IMR-90 (cell line): ENCODE results near the gene GEMIN8. TPM values are rescaled to one million over a fixed set of nuclear protein-coding genes. Genes with fewer than 3 reads are reported as not detected.

ENCODE experiments used
- ATAC-seq: fragments of 200-7000 bp; cut with Tn5 transposase; 2 replicates; pipeline ENCODE4 v1.9.1; 2020; ENCODE audit warnings: low read depth, mild to moderate bottlenecking, moderate library complexity
- BruUV-seq: library from RNA; stranded (reverse); fragments of 400-500 nt; replicated peaks from 2 replicates; lab custom pipeline; 2021; lab: Mats Ljungman, UMichigan
- CTCF ChIA-PET: fragments of 300-600 bp; formaldehyde crosslinking; extraction: SDS; loops from one replicate; lab custom pipeline; 2021; ENCODE audit warnings: antibody characterized with exemption; lab: Yijun Ruan, JAX
- POLR2A ChIA-PET: fragments of 300-600 bp; sonication (Branson Sonifier 250); formaldehyde crosslinking; loops from one replicate; lab custom pipeline; 2022; ENCODE audit warnings: antibody characterized with exemption; ENCODE audit not compliant: unreplicated experiment; lab: Charles Lee
- DNase-seq: peaks from one replicate; pipeline ENCODE4 v3.0.0; 2013
- H2AFZ ChIP-seq: replicated peaks from 2 replicates; pipeline ENCODE3; 2013; ENCODE audit warnings: low read length, mild to moderate bottlenecking; ENCODE audit not compliant: poor library complexity
- H2AK5ac ChIP-seq: 2 replicates; pipeline ENCODE4 v1.6.1; 2013; ENCODE audit warnings: low read depth, low read length, inconsistent platforms
- H2AK9ac ChIP-seq: replicated peaks from 2 replicates; pipeline ENCODE3; 2013; ENCODE audit warnings: mild to moderate bottlenecking, low read depth, low read length, moderate library complexity; ENCODE audit not compliant: poor library complexity
- H2BK120ac ChIP-seq: 2 replicates; pipeline ENCODE4 v1.6.1; 2013; ENCODE audit warnings: low read depth, low read length, inconsistent platforms
- H2BK15ac ChIP-seq: 3 replicates; pipeline ENCODE4 v1.6.1; 2013; ENCODE audit warnings: low read depth, low read length, inconsistent platforms
- H2BK20ac ChIP-seq: 2 replicates; pipeline ENCODE4 v1.6.1; 2013; ENCODE audit warnings: low read depth, mild to moderate bottlenecking, inconsistent platforms, low read length, moderate library complexity
- H2BK5ac ChIP-seq: 2 replicates; pipeline ENCODE4 v1.6.1; 2013; ENCODE audit warnings: mild to moderate bottlenecking, low read depth, low read length, inconsistent platforms; ENCODE audit not compliant: poor library complexity, severe bottlenecking
- H3K14ac ChIP-seq: replicated peaks from 2 replicates; pipeline ENCODE4 v1.6.1; 2013; ENCODE audit warnings: low read depth, low read length, inconsistent platforms
- H3K18ac ChIP-seq: 2 replicates; pipeline ENCODE4 v1.6.1; 2013; ENCODE audit warnings: low read depth, low read length, control low read depth
- H3K23ac ChIP-seq: 2 replicates; pipeline ENCODE4 v1.6.1; 2013; ENCODE audit warnings: low read depth, low read length, inconsistent platforms
- H3K27ac ChIP-seq: 2 replicates; pipeline ENCODE4 v1.5.1; 2013; ENCODE audit warnings: mild to moderate bottlenecking, control low read depth, low read length; ENCODE audit not compliant: insufficient read depth
- H3K27me3 ChIP-seq: 2 replicates; pipeline ENCODE4 v1.6.1; 2013; ENCODE audit warnings: low read length; ENCODE audit not compliant: control insufficient read depth, insufficient read depth
- H3K36me3 ChIP-seq: 2 replicates; pipeline ENCODE4 v1.6.1; 2013; ENCODE audit warnings: low read length, mixed read lengths; ENCODE audit not compliant: control insufficient read depth, insufficient read depth
- H3K4ac ChIP-seq: 2 replicates; pipeline ENCODE4 v1.6.1; 2013; ENCODE audit warnings: low read depth, low read length, inconsistent platforms
- H3K4me1 ChIP-seq: 2 replicates; pipeline ENCODE4 v1.6.1; 2013; ENCODE audit warnings: low read length, mixed read lengths; ENCODE audit not compliant: control insufficient read depth, insufficient read depth
- H3K4me2 ChIP-seq: 2 replicates; pipeline ENCODE4 v1.6.1; 2013; ENCODE audit warnings: low read depth, mild to moderate bottlenecking, control low read depth, low read length, moderate library complexity
- H3K4me3 ChIP-seq: 2 replicates; pipeline ENCODE4 v1.5.1; 2013; ENCODE audit warnings: low read depth, mild to moderate bottlenecking, control low read depth, low read length, moderate library complexity; ENCODE audit not compliant: insufficient read depth
- H3K56ac ChIP-seq: 2 replicates; pipeline ENCODE4 v1.6.1; 2013; ENCODE audit warnings: low read length, inconsistent platforms; ENCODE audit not compliant: insufficient read depth; ENCODE audit errors: extremely low read depth
- H3K79me1 ChIP-seq, 2 experiments: 2 replicates each; pipeline ENCODE4 v1.6.1; 2013; ENCODE audit warnings: low read length in 2 of 2, inconsistent platforms in 1 of 2, low read depth in 1 of 2
- H3K9ac ChIP-seq: 2 replicates; pipeline ENCODE4 v1.6.1; 2013; ENCODE audit warnings: low read depth, low read length, control low read depth
- H3K9me1 ChIP-seq: 2 replicates; pipeline ENCODE4 v1.6.1; 2013; ENCODE audit warnings: low read length, inconsistent platforms; ENCODE audit not compliant: insufficient read depth
- H3K9me3 ChIP-seq: 2 replicates; pipeline ENCODE4 v1.6.1; 2013; ENCODE audit warnings: low read length; ENCODE audit not compliant: control insufficient read depth, insufficient read depth
- H4K20me1 ChIP-seq: 2 replicates; pipeline ENCODE4 v1.6.1; 2013; ENCODE audit warnings: low read length, inconsistent platforms; ENCODE audit not compliant: insufficient read depth
- H4K5ac ChIP-seq: 2 replicates; pipeline ENCODE4 v1.6.1; 2013; ENCODE audit warnings: mild to moderate bottlenecking, low read depth, low read length, control low read depth
- H4K8ac ChIP-seq, 2 experiments: 2 replicates each; pipeline ENCODE4 v1.6.1; 2013; ENCODE audit warnings: low read depth in 2 of 2, low read length in 2 of 2, control low read depth in 1 of 2, inconsistent platforms in 1 of 2
- H4K91ac ChIP-seq: 2 replicates; pipeline ENCODE4 v1.6.1; 2013; ENCODE audit warnings: low read depth, low read length, inconsistent platforms; ENCODE audit not compliant: insufficient read depth
- CHD1 ChIP-seq: IDR thresholded peaks from 2 replicates; pipeline ENCODE4 v1.6.1; 2012; ENCODE audit warnings: low read depth, low read length, improper control_type of control experiment
- ELK1 ChIP-seq: fragments of 150-350 bp; IDR thresholded peaks from 2 replicates; pipeline ENCODE4 v1.6.1; 2016; ENCODE audit warnings: low read depth, mild to moderate bottlenecking, low read length, moderate library complexity, borderline replicate concordance
- FOS ChIP-seq: fragments of 150-350 bp; IDR thresholded peaks from 2 replicates; pipeline ENCODE4 v1.6.1; 2016; ENCODE audit warnings: low read depth, low read length
- MAZ ChIP-seq: IDR thresholded peaks from 2 replicates; pipeline ENCODE4 v1.6.1; 2012; ENCODE audit warnings: low read depth, mild to moderate bottlenecking, low read length, improper control_type of control experiment, moderate library complexity, borderline replicate concordance
- MXI1 ChIP-seq: IDR thresholded peaks from 2 replicates; pipeline ENCODE4 v1.6.1; 2012; ENCODE audit warnings: low read depth, mild to moderate bottlenecking, low read length, moderate library complexity, borderline replicate concordance
- NFE2L2 ChIP-seq: fragments of 150-350 bp; IDR thresholded peaks from 2 replicates; pipeline ENCODE4 v1.6.1; 2016; ENCODE audit warnings: low read depth, mild to moderate bottlenecking, low read length
- POLR2A ChIP-seq: IDR thresholded peaks from 2 replicates; pipeline ENCODE4 v1.6.1; 2012; ENCODE audit warnings: mild to moderate bottlenecking, low read depth, low read length
- RFX5 ChIP-seq: IDR thresholded peaks from 2 replicates; pipeline ENCODE4 v1.8.0; 2012; ENCODE audit warnings: low read depth, mild to moderate bottlenecking, low read length, moderate library complexity
- SMC3 ChIP-seq: fragments of 150-350 bp; IDR thresholded peaks from 2 replicates; pipeline ENCODE4 v1.6.1; 2016; ENCODE audit warnings: low read depth, mild to moderate bottlenecking, antibody characterized with exemption, low read length, moderate library complexity
- USF2 ChIP-seq: fragments of 150-350 bp; IDR thresholded peaks from 2 replicates; pipeline ENCODE4 v1.6.1; 2017; ENCODE audit warnings: mild to moderate bottlenecking, antibody characterized with exemption, low read length, low read depth
- WGBS, 2 experiments: methylation state at CpG; one replicate each; pipeline versions ENCODE4 v1.1.5 to v1.1.7; 2013; ENCODE audit warnings: missing lambda C conversion rate in 2 of 2; ENCODE audit not compliant: insufficient read length in 1 of 2; ENCODE audit errors: extremely low coverage in 2 of 2; 5-methylcytosine and 5-hydroxymethylcytosine counted together
- dilution Hi-C: fragments of 300-500 bp; cut with HindIII; formaldehyde crosslinking; loops from one replicate; pipeline ENCODE4 v1.14.3; 2018; ENCODE audit warnings: low sequenced_read_pairs; ENCODE audit not compliant: unreplicated experiment
- in situ Hi-C: fragments of 300-500 bp; cut with MboI; formaldehyde crosslinking; loops from 3 replicates; pipeline ENCODE4 v1.14.3; 2019; ENCODE audit warnings: low sequenced_read_pairs, inconsistent platforms, mixed read lengths
- intact Hi-C: fragments of 100-400 bp; cut with micrococcal nuclease; formaldehyde crosslinking; loops from 2 replicates; pipeline ENCODE4 v1.10.0; 2022
- polyA plus RNA-seq, 3 experiments: library from polyadenylated mRNA; depleted of rRNA; stranded (reverse); fragments of >200 nt; gene quantifications; 2 replicates each; pipeline ENCODE4 v1.2.3, GENCODE V29; 2012; ENCODE audit warnings: low replicate concordance in 1 of 3
- total RNA-seq: library from RNA; depleted of rRNA; stranded (reverse); fragments of >200 nt; gene quantifications from 2 replicates; pipeline ENCODE4 v1.2.3, GENCODE V29; 2012
- TF ChIP-seq, protein P1 (sequence below): conservative IDR thresholded peaks from 2 replicates; pipeline ENCODE4 v1.5.1; 2012; ENCODE audit warnings: mild to moderate bottlenecking, low read depth, low read length, improper control_type of control experiment

The GEMIN8 gene
- total and polyA plus RNA-seq, 2 of the 4 experiments (the other 2 are of a cell fraction) = 12.0 to 24.1 TPM

DNA sequence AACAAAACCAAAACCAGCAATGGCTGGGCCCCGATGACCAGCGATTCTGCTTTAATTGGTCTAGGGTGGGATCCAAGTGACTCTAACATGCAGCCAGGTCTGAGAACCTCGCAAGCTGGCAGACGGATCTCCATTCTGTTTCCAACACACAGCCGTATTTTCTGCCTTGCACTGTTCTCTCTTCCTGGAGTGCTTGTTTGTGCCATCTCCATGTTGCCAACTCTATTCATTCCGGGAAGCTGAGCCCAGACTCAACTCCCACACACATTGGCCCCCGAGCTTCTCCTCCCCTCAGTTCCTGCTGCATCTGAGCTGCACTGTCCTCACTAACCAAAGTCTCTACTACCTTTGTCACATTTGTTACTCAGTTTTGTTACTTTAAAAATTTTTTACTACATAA is 35.6 kb downstream of the GEMIN8 start:
- Histone ChIP-seq H3K56ac (no peak overlapping the region), H4K20me1 (no peaks in the 10 kb centered on the region), H3K27me3 (peaks cover 19% of the 10 kb centered on the region), H3K4me3 (no peak overlapping the region), H3K4me2 (no peak overlapping the region), H3K9ac (no peak overlapping the region), H4K91ac (no peak overlapping the region), H3K36me3 (no peaks in the 10 kb centered on the region), H3K9me3 (no peaks in the 10 kb centered on the region), H3K23ac (no peak overlapping the region), H3K4me1 (no peaks in the 10 kb centered on the region), H2AK5ac (no peak overlapping the region), H4K8ac (no peak overlapping the region), H3K27ac (no peak overlapping the region), H2BK15ac (no peak overlapping the region), H3K4ac (no peak overlapping the region), H2BK120ac (no peak overlapping the region), H4K5ac (no peak overlapping the region), H3K14ac (no peak overlapping the region), H3K9me1 (no peaks in the 10 kb centered on the region), H3K18ac (no peak overlapping the region), H3K79me1 (no peaks in the 10 kb centered on the region), H2BK20ac (no peak overlapping the region), H2BK5ac (no peak overlapping the region), H2AK9ac (no peak overlapping the region), H2AFZ (no peak overlapping the region)
- BruUV-seq = no TSS peak
- DNase-seq (no peak), ATAC-seq (no peak)
- WGBS, 2 experiments = 76% methylated on average over 5 of the region's 7 CpGs; no CpG with 5 or more reads in 1 of the 2 experiments
- CTCF ChIA-PET = no interaction called here
- intact Hi-C loops = no loop called here
- in situ Hi-C loops = no loop called here
- dilution Hi-C loops = no loop called here
- POLR2A ChIA-PET = no interaction called here
- TF ChIP-seq FOS = no peak
- no peak for TF ChIP-seq USF2
- TF ChIP-seq, protein P1, sequence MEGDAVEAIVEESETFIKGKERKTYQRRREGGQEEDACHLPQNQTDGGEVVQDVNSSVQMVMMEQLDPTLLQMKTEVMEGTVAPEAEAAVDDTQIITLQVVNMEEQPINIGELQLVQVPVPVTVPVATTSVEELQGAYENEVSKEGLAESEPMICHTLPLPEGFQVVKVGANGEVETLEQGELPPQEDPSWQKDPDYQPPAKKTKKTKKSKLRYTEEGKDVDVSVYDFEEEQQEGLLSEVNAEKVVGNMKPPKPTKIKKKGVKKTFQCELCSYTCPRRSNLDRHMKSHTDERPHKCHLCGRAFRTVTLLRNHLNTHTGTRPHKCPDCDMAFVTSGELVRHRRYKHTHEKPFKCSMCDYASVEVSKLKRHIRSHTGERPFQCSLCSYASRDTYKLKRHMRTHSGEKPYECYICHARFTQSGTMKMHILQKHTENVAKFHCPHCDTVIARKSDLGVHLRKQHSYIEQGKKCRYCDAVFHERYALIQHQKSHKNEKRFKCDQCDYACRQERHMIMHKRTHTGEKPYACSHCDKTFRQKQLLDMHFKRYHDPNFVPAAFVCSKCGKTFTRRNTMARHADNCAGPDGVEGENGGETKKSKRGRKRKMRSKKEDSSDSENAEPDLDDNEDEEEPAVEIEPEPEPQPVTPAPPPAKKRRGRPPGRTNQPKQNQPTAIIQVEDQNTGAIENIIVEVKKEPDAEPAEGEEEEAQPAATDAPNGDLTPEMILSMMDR = no peak
- no peak for TF ChIP-seq ELK1
- TF ChIP-seq SMC3 = no peak
- TF ChIP-seq MXI1 = no peak
- no peak for TF ChIP-seq NFE2L2
- TF ChIP-seq MAZ = no peak
- no peak for TF ChIP-seq POLR2A
- TF ChIP-seq CHD1 = no peak
- no peak for TF ChIP-seq RFX5
